ENCODE data around the gene OR10H1.
"Not testable (repeated sequence)": the region's sequence is repeated elsewhere in the genome, so short reads cannot be mapped to it uniquely, and the experiment has no call there.

DNA sequence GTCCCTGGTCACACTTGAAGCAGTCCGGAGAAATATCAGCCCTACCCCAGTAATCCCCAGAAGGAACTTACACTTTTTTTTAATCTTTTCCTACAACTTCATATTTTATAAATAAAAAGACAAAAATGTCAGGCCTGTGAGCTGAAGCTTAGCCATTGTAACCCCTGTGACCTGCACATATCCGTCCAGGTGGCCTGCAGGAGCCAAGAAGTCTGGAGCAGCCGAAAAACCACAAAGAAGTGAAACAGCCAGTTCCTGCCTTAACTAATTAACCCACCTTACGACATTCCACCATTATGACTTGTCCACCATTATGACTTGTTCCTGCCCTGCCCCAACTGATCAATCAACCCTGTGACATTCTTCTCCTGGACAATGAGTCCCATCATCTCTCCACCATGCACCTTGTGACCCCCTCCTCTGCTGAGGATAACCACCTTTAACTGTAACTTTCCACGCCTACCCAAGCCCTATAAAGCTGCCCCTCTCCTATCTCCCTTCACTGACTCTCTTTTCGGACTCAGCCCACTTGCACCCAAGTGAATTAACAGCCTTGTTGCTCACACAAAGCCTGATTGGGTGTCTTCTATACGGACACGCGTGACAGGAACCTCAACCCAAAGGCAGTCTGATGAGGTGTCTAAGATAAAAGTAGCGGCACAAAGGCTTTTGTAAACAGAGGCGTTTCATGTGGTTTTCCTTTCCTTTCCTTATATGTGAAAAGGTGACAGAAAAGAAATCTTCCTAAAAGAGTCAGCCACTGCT is 20.3 kb upstream of the OR10H1 start:
- TF ChIP-seq POLR2AphosphoS5 (IDR thresholded peaks at IDR 0.05; ENCODE audit: low read depth); CTCF (IDR thresholded peaks at IDR 0.05; ENCODE audit: insufficient read depth, low read length); REST (IDR thresholded peaks at IDR 0.05; ENCODE audit: insufficient replicate concordance, low read depth); SPI1 (IDR thresholded peaks at IDR 0.05; ENCODE audit: borderline replicate concordance, low read depth); GABPA (IDR thresholded peaks at IDR 0.05; ENCODE audit: low read depth): not testable (repeated sequence)

Data from HL-60 (cell line).